Keratinocyte (primary cell): Measurements from ENCODE around the gene CCNY. TPM values are rescaled to one million over a fixed set of nuclear protein-coding genes. Genes with fewer than 3 reads are reported as not detected.

Source experiments
- DNase-seq: peaks from one replicate; pipeline ENCODE4 v3.0.0-alpha.2; 2011; ENCODE audit warnings: low read depth, missing footprints, low spot score
- FAIRE-seq: peaks from 2 replicates; lab custom pipeline; 2011; peaks lifted over from hg19 to GRCh38; lab: Jason Lieb, UNC
- H2AFZ ChIP-seq: 2 replicates; pipeline ENCODE4 v1.6.0; 2012; ENCODE audit warnings: low read length, control low read depth, inconsistent platforms; ENCODE audit not compliant: control insufficient read depth
- H3K27ac ChIP-seq: 2 replicates; pipeline ENCODE4 v1.5.1; 2011; ENCODE audit warnings: low read length; ENCODE audit not compliant: control insufficient read depth, insufficient read depth
- H3K27me3 ChIP-seq: 3 replicates; pipeline ENCODE4 v1.6.0; 2011; ENCODE audit warnings: low read length; ENCODE audit not compliant: control insufficient read depth, insufficient read depth; ENCODE audit errors: extremely low read depth
- H3K36me3 ChIP-seq, 2 experiments: 2 replicates in 1 of 2; 3 replicates in 1 of 2; pipeline ENCODE4 v1.5.1; 2011; ENCODE audit warnings: low read length in 2 of 2, mild to moderate bottlenecking in 1 of 2; ENCODE audit not compliant: control insufficient read depth in 2 of 2, insufficient read depth in 2 of 2; ENCODE audit errors: extremely low read depth in 1 of 2
- H3K4me1 ChIP-seq: 3 replicates; pipeline ENCODE4 v1.5.1; 2011; ENCODE audit warnings: low read length; ENCODE audit not compliant: control insufficient read depth, insufficient read depth; ENCODE audit errors: extremely low read depth
- H3K4me2 ChIP-seq: 3 replicates; pipeline ENCODE4 v1.6.0; 2011; ENCODE audit warnings: low read depth, low read length; ENCODE audit not compliant: control insufficient read depth, insufficient read depth; ENCODE audit errors: extremely low read depth
- H3K4me3 ChIP-seq, 3 experiments: fragments of 200-600 bp in 1 of 3; sonication (generic) in 1 of 3; 2 replicates in 2 of 3; 3 replicates in 1 of 3; pipeline ENCODE4 v1.5.1; 2011 to 2016; ENCODE audit warnings: low read length in 3 of 3, mild to moderate bottlenecking in 3 of 3, control low read depth in 2 of 3, inconsistent platforms in 1 of 3, low read depth in 1 of 3, mixed read lengths in 1 of 3, mixed run types in 1 of 3, moderate library complexity in 1 of 3; ENCODE audit not compliant: control insufficient read depth in 2 of 3, insufficient read depth in 2 of 3; ENCODE audit errors: extremely low read depth in 1 of 3
- H3K79me2 ChIP-seq: 2 replicates; pipeline ENCODE4 v1.6.0; 2012; ENCODE audit warnings: low read length; ENCODE audit not compliant: control insufficient read depth, insufficient read depth
- H3K9ac ChIP-seq: 3 replicates; pipeline ENCODE4 v1.6.0; 2011; ENCODE audit warnings: low read length; ENCODE audit not compliant: control insufficient read depth, insufficient read depth; ENCODE audit errors: extremely low read depth
- H3K9me1 ChIP-seq: 3 replicates; pipeline ENCODE4 v1.6.0; 2011; ENCODE audit warnings: low read length; ENCODE audit not compliant: control insufficient read depth, insufficient read depth; ENCODE audit errors: extremely low read depth
- H3K9me3 ChIP-seq: 2 replicates; pipeline ENCODE4 v1.5.1; 2012; ENCODE audit warnings: low read depth, low read length; ENCODE audit not compliant: control insufficient read depth
- H4K20me1 ChIP-seq: 3 replicates; pipeline ENCODE4 v1.6.0; 2011; ENCODE audit warnings: low read length; ENCODE audit not compliant: control insufficient read depth, insufficient read depth; ENCODE audit errors: extremely low read depth
- CTCF ChIP-seq, 3 experiments: IDR thresholded peaks in 1 of 3; conservative IDR thresholded peaks in 1 of 3; optimal IDR thresholded peaks in 1 of 3; 2 replicates in 2 of 3; 3 replicates in 1 of 3; pipeline versions ENCODE3 to v1.5.1; 2011; ENCODE audit warnings: low read length in 3 of 3, mild to moderate bottlenecking in 3 of 3, moderate library complexity in 2 of 3, control low read depth in 1 of 3, inconsistent platforms in 1 of 3; ENCODE audit not compliant: insufficient read depth in 2 of 3; ENCODE audit errors: extremely low read depth in 1 of 3
- EZH2 ChIP-seq: IDR thresholded peaks from one replicate; pipeline ENCODE4 v1.6.1; 2012; ENCODE audit warnings: inconsistent platforms, mild to moderate bottlenecking, low read length, moderate library complexity
- dilution Hi-C: fragments of 300-500 bp; cut with MboI; formaldehyde crosslinking; loops from one replicate; pipeline ENCODE4 v1.7.0; 2020; ENCODE audit warnings: low sequenced_read_pairs; ENCODE audit not compliant: extremely low pct_ligation_motif_present
- polyA plus RNA-seq, 5 experiments: library from polyadenylated mRNA; depleted of rRNA in 3 of 5; stranded (reverse) in 3 of 5; stranded (forward) in 1 of 5; unstranded in 1 of 5; fragments of >200 nt; gene quantifications; 1 replicate in 1 of 5; 2 replicates in 3 of 5; 3 replicates in 1 of 5; pipeline versions ENCODE4 v1.2.1 to v1.2.3, GENCODE V29; 2011 to 2012; ENCODE audit warnings: missing spikeins in 2 of 5, low read depth in 1 of 5, low replicate concordance in 1 of 5

CCNY gene
- polyA plus RNA-seq, 1 donor (not counting 4 experiments of a cell fraction or from before 2014, with no cell fraction given) = 58.9 TPM

- no peak overlapping the region for H3K27ac ChIP-seq
- dilution Hi-C loops = no loop called here
- H3K79me2 ChIP-seq = no peaks in the 10 kb centered on the region
- no peak for TF ChIP-seq CTCF (optimal IDR thresholded peaks at IDR 0.05 in 1 of 3, IDR thresholded peaks at IDR 0.05 in 1 of 3, conservative IDR thresholded peaks at IDR 0.05 in 1 of 3; ENCODE audit: extremely low read depth in 1 of 3, insufficient read depth in 2 of 3, low read length in 3 of 3)
- no peak for TF ChIP-seq EZH2
- H3K4me1 ChIP-seq = no peaks in the 10 kb centered on the region
- H3K9me1 ChIP-seq = no peaks in the 10 kb centered on the region
- H3K9me3 ChIP-seq = no peaks in the 10 kb centered on the region
- H3K27me3 ChIP-seq = no peaks in the 10 kb centered on the region
- H3K36me3 ChIP-seq = peaks cover 0 to 7% of the 10 kb centered on the region in 2 experiments
- H3K9ac ChIP-seq = no peak overlapping the region
- FAIRE-seq = no peak
- H2AFZ ChIP-seq = no peak overlapping the region
- no peak overlapping the region for H3K4me2 ChIP-seq
- H4K20me1 ChIP-seq = no peaks in the 10 kb centered on the region
- no peak for DNase-seq
- no peak overlapping the region for H3K4me3 ChIP-seq
Measured at GRCh38 chr10:35526746-35527145, 190.4 kb downstream of the CCNY start.

GRCh38 chr10:35532141-35532540, 195.8 kb downstream of the CCNY start:
- Histone ChIP-seq H3K9me1 (peaks cover 2% of the 10 kb centered on the region), H2AFZ (no peak overlapping the region), H3K36me3 (peaks cover 4 to 22% of the 10 kb centered on the region in 2 experiments), H3K9me3 (no peaks in the 10 kb centered on the region), H4K20me1 (no peaks in the 10 kb centered on the region), H3K4me1 (no peaks in the 10 kb centered on the region), H3K9ac (no peak overlapping the region), H3K27ac (no peak overlapping the region), H3K79me2 (no peaks in the 10 kb centered on the region), H3K4me2 (no peak overlapping the region), H3K27me3 (no peaks in the 10 kb centered on the region), H3K4me3 (no peak overlapping the region)
- DNase-seq (no peak), FAIRE-seq (no peak)
- dilution Hi-C loops = no loop called here
- TF ChIP-seq CTCF (optimal IDR thresholded peaks at IDR 0.05 in 1 of 3, IDR thresholded peaks at IDR 0.05 in 1 of 3, conservative IDR thresholded peaks at IDR 0.05 in 1 of 3; ENCODE audit: extremely low read depth in 1 of 3, insufficient read depth in 2 of 3, low read length in 3 of 3) (no peak), EZH2 (no peak)
